Measurements from ENCODE around the gene SMPD4.
"Not testable (repeated sequence)": the region's sequence is repeated elsewhere in the genome, so short reads cannot be mapped to it uniquely, and the experiment has no call there.

Gene SMPD4

GRCh38 chr2:130139331-130140280 lies 41.8 kb downstream of the SMPD4 start:
- DNase-seq: not testable (repeated sequence)

GRCh38 chr2:130138841-130139251 lies 42.6 kb downstream of the SMPD4 start:
- peak; percentile 0 for DNase-seq

- DNase-seq: not testable (repeated sequence)
These were observed 43.1 kb downstream of the SMPD4 start for GRCh38 chr2:130138326-130138725.

GRCh38 chr2:130137118-130137517 lies 44.3 kb downstream of the SMPD4 start:
- not testable (repeated sequence) for DNase-seq

- not testable (repeated sequence) for DNase-seq
These were observed 44.9 kb downstream of the SMPD4 start for GRCh38 chr2:130136546-130136945.

GRCh38 chr2:130135692-130136541 lies 45.5 kb downstream of the SMPD4 start:
- DNase-seq: no peak

- DNase-seq: peak; percentile 72
These were observed 52.1 kb downstream of the SMPD4 start, which contains the start of gene POTEF for GRCh38 chr2:130129120-130129829. Gene POTEF, minus strand, starts transcription at chr2:130129222. Its CDS starts 8,707 bp downstream, at chr2:130120515.

- not testable (repeated sequence) for DNase-seq
These were observed 52.9 kb downstream of the SMPD4 start for GRCh38 chr2:130128464-130128863.

- not testable (repeated sequence) for DNase-seq
These were observed 53.7 kb downstream of the SMPD4 start for GRCh38 chr2:130127726-130128125.

GRCh38 chr2:130120924-130121323 lies 60.5 kb downstream of the SMPD4 start:
- not testable (repeated sequence) for DNase-seq

- not testable (repeated sequence) for DNase-seq
These were observed 78.6 kb downstream of the SMPD4 start for GRCh38 chr2:130102597-130103363.

Data from DMS53 (cell line).